Limb (tissue), 2 donors: Measurements from ENCODE around the gene ANKFY1.
"Not testable (repeated sequence)": the region's sequence is repeated elsewhere in the genome, so short reads cannot be mapped to it uniquely, and the experiment has no call there.

Source experiments
- DNase-seq, 2 donors: peaks; one replicate each; pipeline ENCODE4 v3.0.0-alpha.2; 2016; ENCODE audit errors: extremely low spot score in 2 of 2

ANKFY1 gene

DNA sequence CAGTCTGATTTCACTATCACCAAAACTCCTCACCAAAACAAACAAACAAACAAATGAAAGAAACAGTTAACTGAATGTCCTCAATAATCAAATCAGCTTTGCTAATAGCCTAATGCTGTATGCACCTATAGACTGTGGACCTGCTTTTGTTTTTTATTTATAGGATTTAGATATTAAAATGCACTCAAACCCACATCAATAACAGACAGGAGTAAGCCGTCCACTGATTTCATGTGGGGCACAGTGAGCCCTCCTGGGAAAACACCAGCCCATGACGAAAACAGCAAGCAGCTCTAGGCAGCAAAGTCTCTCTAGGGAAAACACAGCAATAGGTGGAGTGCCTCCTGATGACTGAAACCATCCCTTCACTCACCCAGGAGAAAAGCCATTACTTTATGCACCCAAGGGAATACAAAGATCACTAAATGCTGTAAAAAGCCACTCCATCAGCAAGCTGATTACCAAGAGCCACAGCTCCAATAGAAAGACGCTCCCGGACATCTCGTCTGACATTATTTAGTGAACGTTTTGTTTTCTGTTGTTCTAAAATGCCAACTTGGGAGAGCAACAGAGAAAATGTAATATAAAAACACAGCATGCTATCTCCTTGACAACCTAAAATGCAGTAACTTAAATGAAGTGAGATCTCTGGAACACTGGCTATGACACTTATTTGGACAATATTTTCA is 47.8 kb downstream of the ANKFY1 start:
- DNase-seq = no peak

GRCh38 chr17:4214157-4214556 is 49.6 kb downstream of the ANKFY1 start:
- DNase-seq = no peak

DNA sequence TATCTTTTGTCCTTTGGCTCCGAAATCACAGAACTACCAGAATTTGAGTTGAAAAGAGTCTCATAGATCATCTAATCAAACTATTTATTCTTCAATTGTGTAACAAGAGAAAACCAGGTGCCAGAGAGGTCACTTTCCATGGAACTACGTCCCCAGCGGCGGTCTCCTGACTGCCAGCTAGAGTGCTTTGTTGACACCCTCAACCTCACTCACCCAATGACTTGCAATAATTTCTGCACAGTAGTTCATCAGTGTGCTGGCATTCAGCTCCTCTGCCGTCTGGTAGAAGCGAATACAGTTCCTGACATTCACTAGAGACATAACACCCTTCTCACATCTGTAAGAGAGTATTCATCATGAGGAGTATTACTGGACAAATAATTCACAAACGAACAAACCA is 54.2 kb downstream of the ANKFY1 start:
- DNase-seq = no peak

GRCh38 chr17:4208238-4208637 is 55.5 kb downstream of the ANKFY1 start:
- DNase-seq = no peak

GRCh38 chr17:4206962-4207361 is 56.8 kb downstream of the ANKFY1 start:
- DNase-seq = no peak

GRCh38 chr17:4205917-4206316 is 57.9 kb downstream of the ANKFY1 start:
- DNase-seq = no peak

GRCh38 chr17:4204710-4205173 is 59.0 kb downstream of the ANKFY1 start:
- peak; percentile 40 to 55 for DNase-seq

DNA sequence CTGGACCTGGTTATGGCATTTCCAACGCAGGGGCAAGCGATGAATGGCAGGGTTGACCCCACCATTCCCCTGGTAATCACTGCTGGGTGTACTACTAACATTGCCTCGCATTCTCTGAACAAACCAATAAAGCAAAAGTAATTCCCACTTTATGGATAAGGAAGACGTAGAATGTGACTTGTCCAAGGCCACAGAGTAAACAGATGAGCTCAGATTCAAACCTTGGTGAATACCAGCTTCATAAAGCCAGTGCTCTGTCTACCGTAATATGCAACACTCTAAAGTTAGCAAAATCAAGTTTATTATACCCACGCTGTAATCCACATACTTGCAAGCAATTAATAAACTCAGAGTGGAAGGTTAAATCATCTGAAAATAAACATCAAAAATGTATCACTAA is 59.6 kb downstream of the ANKFY1 start:
- DNase-seq = no peak

GRCh38 chr17:4201226-4201625 is 62.6 kb downstream of the ANKFY1 start:
- DNase-seq = no peak

- no peak for DNase-seq
Observed at GRCh38 chr17:4199818-4200402, 63.9 kb downstream of the ANKFY1 start.

DNA sequence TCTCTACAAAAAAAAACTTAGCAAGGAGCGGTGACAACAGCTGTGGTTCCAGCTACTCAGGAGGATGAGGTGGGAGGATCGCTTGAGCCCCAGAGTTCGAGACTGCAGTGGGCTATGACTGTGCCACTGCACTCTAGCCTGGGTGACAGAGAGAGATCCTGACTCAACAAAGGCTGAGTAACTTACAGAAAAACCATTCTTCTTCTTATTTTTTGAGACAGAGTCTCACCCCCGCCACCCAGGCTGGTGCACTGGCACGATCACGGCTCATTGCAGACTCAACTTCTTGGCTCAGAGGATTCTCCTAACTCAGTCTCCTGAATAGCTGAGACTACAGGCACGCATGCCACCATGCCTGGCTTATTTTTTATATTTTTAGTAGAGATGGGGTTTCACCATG is 64.8 kb downstream of the ANKFY1 start:
- DNase-seq = no peak

DNA sequence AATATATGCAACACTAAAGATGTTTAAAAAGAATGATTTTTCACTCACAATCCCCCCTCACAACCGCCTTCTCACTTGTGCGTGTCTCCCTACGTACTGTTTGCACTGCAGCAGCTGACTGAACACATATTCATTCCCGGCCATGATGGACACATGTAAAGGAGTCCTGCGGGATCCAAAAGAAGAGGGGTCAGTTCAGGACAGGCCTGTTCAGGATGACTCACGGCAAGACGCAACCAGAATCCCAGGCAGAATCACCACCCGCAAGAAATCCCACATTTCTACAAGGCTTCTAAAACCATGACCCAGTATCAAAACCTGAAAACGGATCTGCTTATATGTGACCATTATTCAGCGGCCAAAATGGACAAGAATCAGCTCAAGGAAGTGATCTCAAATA is 68.5 kb downstream of the ANKFY1 start:
- DNase-seq = no peak

DNA sequence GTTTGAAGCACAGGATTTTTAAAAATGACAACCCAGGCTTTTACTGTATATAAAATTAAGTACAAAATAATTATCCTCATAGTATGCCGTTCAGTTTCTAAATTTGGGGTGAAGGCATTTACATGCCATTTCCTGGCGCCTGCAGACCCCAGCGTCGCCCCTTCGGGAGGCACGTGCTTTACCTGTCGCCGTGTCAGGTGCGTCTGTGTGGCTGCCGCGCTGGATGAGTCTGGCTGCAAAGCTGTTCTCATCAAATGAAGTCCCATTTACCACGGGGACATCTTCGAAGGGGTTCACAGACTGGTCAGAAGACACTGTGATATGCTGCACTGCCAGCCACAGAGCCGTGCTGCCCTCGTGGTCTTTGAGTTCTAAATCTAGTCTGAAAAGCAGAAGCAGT is 69.0 kb downstream of the ANKFY1 start:
- no peak for DNase-seq

- DNase-seq = not testable (repeated sequence)
Observed at GRCh38 chr17:4190791-4191190, 73.0 kb downstream of the ANKFY1 start.

GRCh38 chr17:4189280-4189679 is 74.5 kb downstream of the ANKFY1 start:
- DNase-seq = no peak

- no peak for DNase-seq
Observed at GRCh38 chr17:4188076-4188475, 75.7 kb downstream of the ANKFY1 start.

DNA sequence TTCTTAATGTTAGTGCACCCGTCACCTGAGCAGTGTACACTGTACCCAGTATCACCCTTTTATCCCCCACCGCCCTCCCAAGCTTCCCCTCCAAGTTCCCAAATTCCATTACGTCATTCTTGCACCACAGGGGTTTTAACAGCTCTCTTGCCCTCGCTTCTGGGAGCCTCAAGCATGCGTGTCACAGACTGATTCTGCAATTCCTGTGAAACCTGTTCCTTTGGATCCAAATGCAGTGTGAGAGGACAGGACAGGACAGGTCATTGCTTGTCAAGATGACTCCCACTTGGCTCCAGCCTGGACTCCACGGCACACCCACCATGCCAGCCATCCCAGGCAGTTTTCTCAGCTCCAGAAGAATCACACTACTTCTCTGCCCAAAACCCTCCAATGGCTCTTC is 76.7 kb downstream of the ANKFY1 start:
- DNase-seq = no peak

DNA sequence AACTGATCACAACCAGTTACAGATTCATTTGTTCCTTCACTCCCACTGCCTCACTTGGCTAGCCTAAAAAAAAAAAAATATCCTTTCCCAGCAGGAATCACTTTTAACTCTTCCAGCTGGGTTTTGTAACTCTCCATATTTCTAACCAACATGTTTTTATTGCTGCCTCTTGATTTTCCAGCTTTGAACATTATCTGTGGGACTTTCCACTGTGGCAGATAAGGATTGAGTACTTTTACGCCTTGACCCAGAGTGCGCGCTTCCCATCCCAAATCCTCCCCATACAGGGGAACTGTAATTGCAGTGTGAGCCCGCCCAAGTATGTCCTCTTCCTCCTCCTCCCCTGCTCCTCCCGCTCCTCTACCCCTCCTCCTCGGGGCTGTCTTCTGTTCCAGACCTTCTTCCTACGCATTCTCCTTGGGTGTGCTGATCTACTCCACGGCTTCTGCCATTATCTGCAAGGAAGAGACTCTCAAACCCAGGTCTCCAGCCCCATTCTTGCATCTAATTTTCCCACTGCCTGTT is 77.4 kb downstream of the ANKFY1 start:
- DNase-seq = no peak

GRCh38 chr17:4185656-4186055 is 78.1 kb downstream of the ANKFY1 start:
- no peak for DNase-seq

- DNase-seq = no peak
Observed at GRCh38 chr17:4184811-4185210, 79.0 kb downstream of the ANKFY1 start.

DNA sequence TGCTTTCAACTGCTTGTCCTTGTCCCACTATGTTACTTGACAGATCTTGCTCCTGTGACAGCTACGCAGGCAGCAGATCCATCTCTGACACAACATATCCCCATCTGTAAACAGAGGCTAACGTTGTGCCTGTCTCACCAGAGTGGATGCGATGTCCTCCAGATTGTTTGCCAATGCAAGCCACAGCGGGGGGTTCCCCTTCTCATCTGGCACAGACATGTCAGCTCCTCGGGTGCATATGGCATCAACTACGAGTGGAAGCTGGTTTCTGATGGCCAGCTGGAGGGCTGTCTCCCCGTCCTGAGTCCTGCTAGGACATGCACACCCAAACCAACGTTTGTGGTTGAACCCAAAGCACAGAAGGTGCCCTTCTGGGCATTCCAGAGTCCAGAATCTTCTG is 81.7 kb downstream of the ANKFY1 start:
- DNase-seq = no peak

DNA sequence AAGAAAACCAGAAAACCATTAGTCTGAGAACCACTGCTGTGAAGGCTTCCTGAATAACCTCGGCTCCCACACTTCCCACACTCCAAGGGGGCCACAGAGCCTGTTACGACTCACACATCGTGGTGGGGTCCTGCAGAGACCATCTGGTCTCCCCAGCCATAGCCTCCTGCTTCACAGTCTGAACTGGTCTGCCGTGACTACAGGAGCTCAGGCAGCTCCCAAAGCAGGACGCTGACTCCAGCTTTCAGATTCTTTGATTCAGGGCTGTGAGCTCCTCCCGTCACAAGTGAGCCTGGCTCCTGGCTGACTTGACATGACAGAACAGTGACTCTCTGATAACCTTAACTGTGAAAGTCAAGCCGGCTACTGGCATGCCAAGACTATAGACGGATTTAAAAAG is 83.0 kb downstream of the ANKFY1 start:
- DNase-seq = no peak

- DNase-seq = no peak
Observed at GRCh38 chr17:4179071-4179470, 84.7 kb downstream of the ANKFY1 start.
